GM21423 (cell line): Measurements from ENCODE around the gene ABCC3.

Source experiments
- ATAC-seq: cut with Tn5 transposase; IDR thresholded peaks from one replicate; pipeline ENCODE4 v1.9.1; 2021; ENCODE audit warnings: mild to moderate bottlenecking, moderate library complexity; ENCODE audit not compliant: unreplicated experiment

ABCC3 gene

DNA sequence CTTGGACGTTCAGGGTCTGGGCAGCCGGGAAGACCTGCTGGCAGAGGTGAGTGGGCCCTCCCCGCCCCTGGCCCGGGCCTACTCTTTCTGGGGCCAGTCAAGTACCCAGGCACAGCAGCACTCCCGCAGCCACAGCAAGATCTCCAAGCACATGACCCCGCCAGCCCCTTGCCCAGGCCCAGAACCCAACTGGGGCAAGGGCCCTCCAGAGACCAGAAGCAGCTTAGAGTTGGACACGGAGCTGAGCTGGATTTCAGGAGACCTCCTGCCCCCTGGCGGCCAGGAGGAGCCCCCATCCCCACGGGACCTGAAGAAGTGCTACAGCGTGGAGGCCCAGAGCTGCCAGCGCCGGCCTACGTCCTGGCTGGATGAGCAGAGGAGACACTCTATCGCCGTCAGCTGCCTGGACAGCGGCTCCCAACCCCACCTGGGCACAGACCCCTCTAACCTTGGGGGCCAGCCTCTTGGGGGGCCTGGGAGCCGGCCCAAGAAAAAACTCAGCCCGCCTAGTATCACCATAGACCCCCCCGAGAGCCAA lies 8.6 kb upstream of the ABCC3 start:
- ATAC-seq = no peak

DNA sequence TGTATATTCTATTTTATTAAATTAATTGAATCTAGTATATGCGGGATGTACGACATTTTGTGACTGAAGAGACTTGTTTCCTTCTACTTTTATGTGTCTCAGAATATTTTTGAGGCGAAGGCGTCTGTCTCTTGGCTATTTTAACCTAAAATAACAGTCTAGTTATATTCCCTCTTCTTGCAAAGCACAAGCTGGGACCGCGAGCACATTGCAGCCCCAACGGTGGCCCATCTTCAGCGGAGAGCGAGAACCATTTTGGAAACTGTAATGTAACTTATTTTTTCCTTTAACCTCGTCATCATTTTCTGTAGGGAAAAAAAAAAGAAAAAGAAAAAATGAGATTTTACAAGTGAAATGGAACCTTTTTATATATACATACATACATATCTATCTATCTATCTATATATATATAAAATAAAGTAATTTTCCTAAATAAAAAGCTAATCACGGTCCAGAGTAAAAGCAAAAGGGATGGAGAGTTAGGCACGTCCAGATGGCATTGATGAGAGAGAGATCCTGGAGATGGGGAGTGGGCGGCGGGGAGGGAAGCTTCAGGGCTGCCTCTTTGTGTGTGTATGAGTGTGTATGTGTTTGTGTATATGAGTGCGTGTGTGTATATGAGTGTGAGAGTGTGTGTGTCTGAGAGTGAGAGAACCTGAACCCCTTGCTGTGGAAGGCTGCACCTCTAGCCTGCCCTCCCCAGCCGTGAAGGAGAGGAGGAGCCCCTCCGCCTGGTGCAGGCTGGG lies 7.5 kb upstream of the ABCC3 start:
- no peak for ATAC-seq

DNA sequence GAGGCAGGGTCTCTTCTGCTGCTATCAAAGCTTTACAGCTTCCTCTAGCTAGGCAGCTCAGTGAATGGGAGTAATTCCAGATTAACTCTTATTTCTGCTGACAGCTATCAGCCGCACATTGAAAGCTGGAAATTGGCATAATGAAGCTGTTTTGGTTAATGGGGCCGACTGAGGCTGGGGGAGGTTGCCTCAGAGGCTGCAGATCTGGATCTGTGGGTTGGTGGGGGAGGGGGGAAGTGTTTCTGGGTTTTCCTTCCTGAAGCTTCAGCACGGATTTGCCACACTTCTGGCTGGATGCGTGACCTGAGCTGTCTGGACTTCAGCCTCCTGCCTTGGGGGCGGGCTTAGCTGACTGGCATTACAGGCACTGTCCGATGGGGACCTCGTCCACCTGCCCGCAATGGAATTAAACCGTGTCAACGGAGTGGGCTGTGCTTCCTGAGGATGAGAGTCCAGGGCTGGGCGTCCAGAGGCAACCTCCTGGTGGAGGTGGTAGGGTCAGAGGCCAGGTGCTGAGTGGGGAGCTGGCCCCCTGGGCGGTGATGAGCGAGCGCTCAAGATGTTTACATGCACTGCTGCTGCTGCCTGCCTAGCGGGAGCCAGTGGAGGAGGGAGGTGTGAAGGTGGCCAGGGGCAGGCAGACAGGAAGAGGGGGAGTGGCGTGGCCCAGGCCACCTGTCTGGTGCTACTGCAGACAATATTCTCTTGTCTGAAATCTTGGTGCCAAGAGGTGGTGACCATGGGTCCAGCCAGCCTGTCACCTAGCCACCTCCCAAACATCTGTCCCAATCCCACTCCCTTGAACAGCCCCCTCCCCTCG lies 6.7 kb upstream of the ABCC3 start:
- no peak for ATAC-seq

DNA sequence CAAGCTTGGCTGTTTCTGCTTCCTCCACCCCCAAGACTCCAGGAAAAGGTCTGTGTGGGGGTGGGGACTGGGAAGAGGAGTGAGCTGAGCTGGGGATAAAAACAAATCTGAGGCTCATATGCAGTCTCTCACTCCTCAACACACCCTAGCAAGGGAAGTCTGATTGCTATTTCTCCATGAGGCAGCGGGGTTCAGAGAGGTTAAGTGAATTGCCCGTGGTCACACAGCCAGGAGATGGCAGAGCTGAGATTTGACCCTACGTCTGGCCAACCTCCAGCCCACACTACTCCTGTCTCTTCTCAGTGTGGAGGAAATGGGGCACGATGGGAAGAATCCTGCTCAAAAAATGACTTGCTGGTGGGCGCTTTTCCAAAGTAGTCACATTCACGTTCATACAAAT lies 4.8 kb upstream of the ABCC3 start:
- ATAC-seq = no peak

DNA sequence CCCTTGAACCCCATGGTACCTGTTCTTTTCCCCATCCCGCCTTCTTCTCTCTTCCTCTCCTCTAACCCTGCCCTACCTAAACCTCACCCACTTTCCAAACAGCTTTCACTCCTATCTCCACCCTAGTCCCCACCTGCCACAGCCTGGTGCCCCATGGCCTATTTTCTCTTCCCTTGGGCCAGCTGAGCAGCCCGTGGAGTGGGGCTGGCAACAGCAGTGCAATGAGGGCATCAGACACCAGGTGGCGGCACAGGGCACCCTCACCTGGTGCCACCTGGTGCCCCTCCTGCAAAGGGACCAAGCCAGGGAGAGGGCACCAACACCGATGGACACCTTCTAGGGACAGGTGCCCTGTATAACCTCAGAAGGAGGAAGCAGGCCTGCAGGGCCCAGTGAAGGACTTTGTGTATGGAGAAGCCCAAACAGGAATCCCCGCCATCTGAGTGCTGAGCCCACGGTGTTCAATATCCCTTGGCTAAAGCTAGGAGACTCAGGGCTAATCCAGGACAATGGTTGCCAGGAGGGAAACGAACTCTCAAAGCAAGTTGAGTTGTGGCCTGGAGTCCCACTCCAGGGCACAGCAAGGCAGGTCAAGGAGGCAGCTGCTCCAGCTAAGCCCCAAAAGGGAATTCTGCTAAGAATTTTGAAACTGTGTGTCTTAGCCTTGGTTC lies 4.0 kb upstream of the ABCC3 start:
- no peak for ATAC-seq

DNA sequence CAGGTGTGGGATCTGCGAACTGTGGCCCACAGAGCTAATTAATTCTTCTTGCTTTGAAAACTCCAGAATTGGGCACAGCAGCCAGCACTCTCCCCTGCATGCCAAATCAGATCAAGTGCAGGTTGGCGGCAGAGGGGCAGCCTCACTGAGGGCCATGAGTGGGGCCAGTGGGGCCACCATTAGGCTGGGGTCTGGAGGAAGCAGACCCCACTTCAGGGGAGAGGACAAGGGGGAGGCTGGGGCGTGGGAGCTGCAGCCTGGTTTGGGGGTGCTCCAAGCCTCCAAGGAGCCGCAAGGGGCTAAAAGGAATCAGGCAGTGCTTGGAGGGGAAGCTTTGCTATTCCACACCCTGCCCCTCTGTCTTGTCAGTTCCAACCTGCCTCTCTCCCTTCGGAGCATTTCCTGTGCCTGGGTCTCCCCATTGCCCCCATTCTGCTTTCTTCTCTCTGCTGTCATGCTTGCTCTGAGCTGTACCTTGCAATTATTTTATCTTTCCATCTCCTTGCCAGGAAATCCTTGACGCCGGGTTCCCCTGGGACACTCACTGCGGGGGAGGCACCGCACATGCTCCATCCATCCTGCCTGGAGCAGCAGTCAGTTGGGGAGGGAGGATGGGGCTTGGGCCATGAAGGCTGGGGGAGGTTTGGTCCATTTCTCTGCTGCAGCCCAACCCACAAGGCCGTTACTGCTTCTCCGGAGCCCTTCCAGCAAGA lies 3.3 kb upstream of the ABCC3 start:
- no peak for ATAC-seq

DNA sequence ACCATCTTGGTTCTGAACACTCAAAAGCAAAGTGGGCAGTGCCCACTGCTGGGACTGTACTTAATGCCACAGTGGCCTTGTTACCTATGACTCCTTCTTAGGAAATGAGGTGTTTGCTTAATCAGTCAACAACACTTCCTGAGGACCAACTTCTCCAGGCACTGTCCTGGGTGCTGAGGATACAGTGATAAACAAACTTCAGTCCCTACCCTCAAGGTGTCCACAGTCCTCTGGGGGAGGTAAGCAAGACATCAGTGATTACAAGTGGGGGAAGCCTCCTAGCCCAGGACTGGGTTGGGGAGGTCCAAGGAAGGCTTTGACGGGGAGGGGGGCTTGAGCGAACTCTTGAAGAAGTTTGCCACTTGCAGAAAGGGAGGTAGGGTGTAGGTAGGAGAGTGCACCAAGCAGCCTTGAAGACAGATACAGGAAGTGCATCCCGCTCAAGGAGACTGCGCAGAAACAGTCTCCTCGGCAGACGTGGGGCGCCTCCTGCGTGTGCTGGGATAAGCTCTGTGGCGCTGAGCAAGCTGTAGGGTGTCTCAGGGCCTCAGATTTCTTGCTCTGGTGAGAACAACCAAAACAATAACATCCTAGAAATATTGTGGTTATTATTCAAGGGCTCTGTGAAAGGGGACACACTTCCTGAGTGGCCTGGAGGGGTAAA lies 2.6 kb upstream of the ABCC3 start:
- no peak for ATAC-seq

DNA sequence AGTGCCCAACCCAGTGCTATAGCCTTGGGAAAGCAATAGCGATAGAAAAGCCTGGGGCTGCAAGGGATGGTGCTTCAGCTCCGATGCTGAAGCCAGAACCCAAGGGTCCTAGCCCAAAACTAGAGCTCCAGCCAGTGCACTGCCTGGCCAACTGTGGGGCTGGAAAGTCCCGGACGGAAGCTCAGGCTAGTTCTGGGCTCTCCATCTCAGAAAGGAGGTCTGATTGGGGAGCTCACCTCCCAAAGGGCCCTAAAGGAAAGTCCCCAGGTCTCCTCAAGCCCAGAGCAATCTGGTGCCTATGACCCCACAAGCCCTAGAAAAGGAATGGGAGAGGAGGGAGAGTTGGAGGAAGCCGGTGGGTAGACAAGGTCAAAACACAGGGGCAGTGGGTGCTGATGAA lies 2.0 kb upstream of the ABCC3 start:
- no peak for ATAC-seq

DNA sequence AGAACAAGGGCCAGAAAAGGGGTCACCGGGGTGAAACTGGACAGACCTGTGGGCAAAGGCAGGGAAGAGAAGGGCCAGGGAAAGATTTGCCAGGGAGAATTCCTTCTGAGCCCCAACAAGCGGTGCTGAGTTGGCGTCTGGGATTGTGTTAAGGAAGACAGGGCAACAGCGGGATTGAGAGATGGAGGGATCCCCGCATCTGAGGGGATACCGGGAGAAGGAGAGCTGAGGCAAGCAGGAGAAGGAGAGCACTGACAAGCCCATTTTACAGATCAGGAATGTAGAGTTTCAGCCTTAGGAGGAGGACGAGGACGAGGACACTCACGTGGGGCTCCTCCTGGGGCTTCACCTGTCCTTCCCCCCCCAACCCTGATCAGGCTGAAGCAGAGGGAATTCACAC lies 998 bp upstream of the ABCC3 start:
- ATAC-seq = no peak

DNA sequence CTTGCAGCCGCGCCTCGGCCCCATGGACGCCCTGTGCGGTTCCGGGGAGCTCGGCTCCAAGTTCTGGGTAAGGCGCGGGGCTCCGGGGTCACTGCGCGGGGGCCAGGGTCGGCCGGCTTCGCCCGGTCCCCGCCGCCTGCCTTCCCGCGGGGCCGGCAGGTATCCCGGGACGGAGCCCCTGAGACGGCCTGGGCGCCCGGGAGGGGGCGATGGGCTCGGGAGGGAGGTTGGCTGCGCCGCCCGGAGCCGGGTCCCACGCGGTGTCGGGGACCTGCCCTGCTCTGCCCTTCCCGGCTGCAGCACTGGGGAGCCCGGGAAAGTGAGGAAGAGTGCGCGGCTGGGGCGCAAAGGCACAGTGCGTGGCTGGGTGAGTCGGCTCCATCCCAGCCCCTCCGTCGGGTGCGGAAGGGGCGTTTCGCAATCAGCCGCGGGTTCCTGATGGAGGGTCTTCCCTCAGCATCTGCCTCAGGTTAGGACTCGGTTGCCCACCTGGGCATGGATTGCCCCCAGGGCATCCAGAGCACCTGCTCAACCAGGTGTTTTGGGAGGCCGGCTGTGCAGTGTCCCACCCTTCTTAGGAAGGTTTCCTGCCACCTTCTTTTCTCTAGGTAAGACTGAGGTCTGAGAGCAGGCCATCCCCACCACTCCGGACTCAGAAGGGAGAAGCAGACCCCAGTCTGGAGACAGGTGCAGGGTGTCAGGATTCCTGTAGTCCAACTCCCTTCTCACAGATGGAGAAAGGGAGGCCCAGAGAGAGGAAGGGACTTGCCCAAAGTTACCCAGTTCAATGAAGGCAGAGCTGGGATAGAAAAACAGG lies 442 bp downstream of the ABCC3 start:
- ATAC-seq = no peak

DNA sequence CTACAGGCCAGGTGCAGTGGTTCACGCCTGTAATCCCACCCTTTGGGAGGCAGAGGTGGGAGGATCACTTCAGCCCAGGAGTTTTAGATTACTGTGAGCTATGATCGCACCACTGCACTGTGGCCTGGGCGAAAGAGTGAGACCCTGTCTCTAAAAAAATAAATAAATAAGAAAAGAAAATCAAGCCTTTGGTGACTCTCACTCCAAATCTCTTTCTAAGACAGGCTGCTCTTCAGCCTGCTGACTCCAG lies 976 bp downstream of the ABCC3 start:
- no peak for ATAC-seq

DNA sequence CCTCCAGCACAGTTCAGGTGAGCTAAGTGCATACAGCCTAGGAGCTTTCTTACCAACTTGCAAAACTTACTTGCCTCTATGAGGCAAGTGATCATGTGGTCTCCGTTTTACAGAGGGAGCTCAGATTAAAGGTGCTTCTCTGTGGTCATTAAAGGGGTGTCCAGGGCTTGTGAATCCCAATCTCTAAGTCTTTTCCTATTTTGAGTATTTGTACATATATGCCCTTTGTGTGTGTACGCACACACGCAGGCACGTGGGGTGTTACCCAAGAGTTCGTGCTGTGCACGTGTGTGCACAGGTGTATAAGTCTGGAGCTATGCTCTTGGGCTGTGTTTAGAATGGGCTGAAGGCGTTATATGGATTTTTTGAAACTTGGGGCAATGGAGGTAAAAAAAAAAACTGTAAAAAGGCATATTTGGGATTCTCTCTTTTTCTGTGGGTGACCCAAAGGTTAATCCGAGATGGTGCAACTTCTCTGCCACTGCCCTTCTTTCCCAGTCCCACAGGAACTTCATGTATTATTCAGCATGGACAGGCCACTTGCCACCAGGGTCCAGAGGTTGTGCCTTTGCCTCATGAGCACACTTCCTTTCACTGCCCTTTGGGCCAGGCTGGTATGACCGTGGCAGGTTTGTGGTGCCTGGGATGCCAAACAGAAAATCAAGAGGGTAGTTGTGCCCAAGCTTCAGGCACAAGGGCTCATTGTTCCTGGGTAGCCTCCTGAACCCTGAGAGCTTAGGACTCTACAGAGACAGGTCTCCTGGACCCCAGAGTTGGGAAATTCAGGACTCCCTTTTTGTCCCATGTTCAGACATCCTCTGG lies 1.5 kb downstream of the ABCC3 start:
- ATAC-seq = no peak

DNA sequence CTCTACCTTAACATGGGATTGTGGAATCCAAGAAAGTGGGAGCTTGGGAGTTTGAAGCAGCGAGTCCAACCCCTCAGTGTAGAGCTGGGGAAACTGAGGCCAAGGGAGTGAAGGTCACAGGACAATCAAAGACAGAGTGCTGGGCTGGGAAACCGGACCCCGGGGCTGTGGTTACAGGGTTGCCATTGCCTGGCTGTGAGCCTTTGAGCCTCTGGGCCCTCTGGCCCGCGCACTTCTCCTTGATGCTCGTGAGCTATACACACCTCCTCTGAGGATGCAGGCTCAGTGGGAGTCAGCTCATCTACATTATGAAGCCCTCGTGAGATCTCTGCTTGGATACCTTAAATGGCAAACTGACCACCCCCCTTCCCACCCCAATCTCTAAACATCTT lies 2.1 kb downstream of the ABCC3 start:
- no peak for ATAC-seq

DNA sequence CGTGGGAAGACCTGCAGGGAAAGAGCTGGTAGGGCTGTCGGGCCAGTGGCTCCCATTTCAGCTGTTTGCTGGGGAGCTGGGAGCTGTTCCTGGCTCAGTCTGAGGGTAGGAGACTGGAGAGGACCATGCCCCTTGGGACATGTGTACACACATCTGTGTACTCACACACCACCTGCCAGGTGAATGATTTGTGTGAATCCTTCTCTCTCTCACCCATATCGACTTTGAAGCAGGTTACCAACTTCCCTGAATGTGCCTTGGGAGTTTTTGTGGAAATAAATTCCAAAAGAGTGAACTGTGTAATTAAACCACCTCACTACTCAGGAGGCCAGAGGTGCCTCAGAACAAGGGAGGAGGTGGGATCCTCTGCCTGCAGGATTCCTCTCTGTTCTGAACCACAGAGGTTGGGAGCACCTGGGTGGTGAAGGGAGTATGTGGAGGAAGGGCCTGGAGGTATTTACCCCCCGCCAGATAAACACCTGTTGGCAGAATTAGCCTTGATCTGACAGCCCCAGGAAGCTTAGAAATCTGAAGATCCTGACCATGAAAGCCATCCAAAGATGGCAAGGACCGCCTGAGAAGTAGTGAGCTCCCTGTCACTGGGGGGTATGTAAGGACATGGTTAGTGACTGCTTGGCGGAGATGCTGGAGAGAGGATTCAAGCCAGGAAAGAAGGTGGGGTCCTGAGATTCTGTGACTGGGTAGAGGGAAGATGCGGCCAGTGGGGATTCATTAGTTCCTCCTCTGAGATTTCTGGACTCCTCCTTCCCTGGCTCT lies 3.3 kb downstream of the ABCC3 start:
- no peak for ATAC-seq

DNA sequence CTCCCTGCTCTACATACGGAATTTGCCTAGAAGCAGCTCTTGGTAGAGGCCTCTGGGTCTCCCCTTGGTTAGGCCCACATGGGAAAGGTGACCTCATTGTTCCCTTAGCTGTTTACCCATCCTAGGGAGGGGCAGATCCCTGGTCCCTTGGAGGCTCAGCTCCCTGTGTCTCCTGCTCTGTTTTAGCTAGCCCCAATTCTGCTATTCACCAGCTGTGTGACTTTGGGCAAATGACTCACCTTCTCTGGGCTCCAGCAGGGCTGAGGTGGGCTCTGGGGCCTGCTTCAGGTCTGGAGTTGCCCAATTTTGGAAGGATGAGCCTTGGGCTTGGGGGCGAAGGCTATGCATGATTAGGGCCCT lies 3.9 kb downstream of the ABCC3 start:
- no peak for ATAC-seq

DNA sequence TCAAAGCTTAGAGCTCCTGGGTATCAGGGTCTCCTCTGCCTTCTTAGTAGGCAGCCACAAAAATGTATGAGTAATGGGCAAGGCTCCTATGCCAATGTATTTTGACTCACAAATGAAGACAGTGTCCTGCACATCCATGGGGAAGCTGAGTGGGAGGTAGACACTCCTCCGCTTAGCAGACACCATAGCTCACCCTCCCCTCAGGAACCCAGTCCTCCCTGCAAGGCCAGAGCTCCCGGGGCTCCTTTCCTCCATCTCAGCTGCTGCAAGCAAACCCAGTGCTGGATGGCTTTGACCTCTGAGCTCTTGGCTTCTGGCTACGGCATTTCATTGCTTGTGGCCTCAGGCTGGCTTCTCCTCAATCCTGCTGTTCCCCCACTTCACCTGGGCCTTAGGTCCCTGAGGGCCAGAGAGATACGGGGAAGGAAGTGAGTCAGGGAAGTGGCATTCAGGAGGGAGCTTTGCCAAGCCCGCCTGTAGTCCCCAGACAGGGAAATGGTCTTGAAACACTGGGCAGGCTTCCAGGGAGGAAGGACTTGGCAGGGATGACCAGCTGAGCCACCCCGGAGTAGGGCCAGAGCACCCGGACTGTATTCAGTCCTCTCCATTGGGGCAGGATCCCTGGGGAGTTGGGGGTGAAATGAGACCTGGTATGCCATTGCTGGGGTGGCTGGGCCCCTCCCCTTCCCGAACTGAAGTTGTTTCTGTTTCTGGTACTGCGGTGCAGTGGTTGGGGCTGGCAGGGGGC lies 4.5 kb downstream of the ABCC3 start:
- ATAC-seq = no peak

DNA sequence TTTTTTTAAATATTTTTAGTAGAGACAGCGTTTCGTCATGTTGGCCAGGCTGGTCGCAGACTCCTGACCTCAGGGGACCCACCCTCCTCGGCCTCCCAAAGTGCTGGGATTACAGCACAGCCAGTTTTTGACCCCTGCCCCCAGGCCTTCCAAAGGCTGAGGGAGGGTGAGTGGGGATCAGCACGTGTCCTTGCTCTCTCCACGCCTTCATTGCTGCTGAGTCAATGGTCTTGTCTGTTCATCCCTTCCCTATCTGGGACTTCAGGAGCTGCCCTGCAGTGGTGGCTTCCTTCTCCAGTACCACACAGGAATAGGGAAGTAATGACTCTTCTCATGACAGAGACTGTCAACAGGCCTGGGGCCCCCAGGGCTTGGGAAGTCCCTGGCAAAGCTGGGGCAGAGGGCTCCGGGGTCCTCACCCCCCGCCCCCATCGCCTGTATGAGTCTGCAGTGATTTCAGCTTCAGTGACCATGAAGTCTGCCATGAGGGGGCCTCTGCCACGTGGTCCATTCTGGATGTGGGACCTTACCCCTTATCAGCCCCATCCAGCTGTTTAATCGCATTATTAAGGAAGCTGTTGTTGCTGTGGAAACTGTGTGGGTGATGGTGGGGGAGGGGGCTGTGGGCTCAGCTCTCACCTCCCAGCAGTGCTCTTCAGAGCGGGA lies 6.1 kb downstream of the ABCC3 start:
- ATAC-seq = no peak
